Thymus (tissue), 11 donors: ENCODE results near the gene CELF2. TPM values are rescaled to one million over a fixed set of nuclear protein-coding genes. Genes with fewer than 3 reads are reported as not detected.

ENCODE experiments used
- DNase-seq, 9 donors: peaks; one replicate each; pipeline ENCODE4 v3.0.0-alpha.2; 2013; ENCODE audit warnings: low spot score in 9 of 9, low read depth in 6 of 9, missing footprints in 1 of 9
- H3K27ac ChIP-seq, 2 donors: one replicate each; pipeline ENCODE4 v1.5.1; 2013; ENCODE audit warnings: control low read depth in 1 of 2, low read depth in 1 of 2, low read length in 1 of 2, mild to moderate bottlenecking in 1 of 2, moderate library complexity in 1 of 2
- H3K27me3 ChIP-seq, 2 donors: one replicate each; pipeline ENCODE4 v1.5.1; 2013; ENCODE audit warnings: low read length in 1 of 2; ENCODE audit not compliant: control insufficient read depth in 2 of 2, insufficient read depth in 1 of 2
- H3K36me3 ChIP-seq, 2 donors: one replicate each; pipeline ENCODE4 v1.5.1; 2013; ENCODE audit warnings: low read length in 1 of 2, mild to moderate bottlenecking in 1 of 2, moderate library complexity in 1 of 2; ENCODE audit not compliant: control insufficient read depth in 2 of 2, insufficient read depth in 2 of 2
- H3K4me1 ChIP-seq, 2 donors: one replicate each; pipeline ENCODE4 v1.5.1; 2013; ENCODE audit warnings: low read length in 2 of 2; ENCODE audit not compliant: control insufficient read depth in 2 of 2, insufficient read depth in 2 of 2
- H3K4me3 ChIP-seq, 2 donors: one replicate each; pipeline ENCODE4 v1.5.1; 2013; ENCODE audit warnings: low read length in 2 of 2, control low read depth in 1 of 2, mild to moderate bottlenecking in 1 of 2
- H3K9me3 ChIP-seq, 2 donors: one replicate each; pipeline ENCODE4 v1.5.1; 2013; ENCODE audit warnings: low read length in 1 of 2, mild to moderate bottlenecking in 1 of 2; ENCODE audit not compliant: control insufficient read depth in 2 of 2, insufficient read depth in 1 of 2
- WGBS: extraction: QIAGEN DNeasy Blood & Tissue Kit; methylation state at CpG from one replicate; pipeline ENCODE4 v1.1.7; 2013; 5-methylcytosine and 5-hydroxymethylcytosine counted together
- polyA plus RNA-seq: library from polyadenylated mRNA; stranded (reverse); fragments of 200-250 nt; gene quantifications from one replicate; pipeline ENCODE4 v1.2.3, GENCODE V29; 2013
- total RNA-seq: library from RNA; stranded (reverse); fragments of 120-200 nt; gene quantifications from one replicate; pipeline ENCODE4 v1.2.4, GENCODE V29; 2013
- donor health status: healthy.

The CELF2 gene
- total and polyA plus RNA-seq, 2 donors = 42.4 to 48.1 TPM

DNA sequence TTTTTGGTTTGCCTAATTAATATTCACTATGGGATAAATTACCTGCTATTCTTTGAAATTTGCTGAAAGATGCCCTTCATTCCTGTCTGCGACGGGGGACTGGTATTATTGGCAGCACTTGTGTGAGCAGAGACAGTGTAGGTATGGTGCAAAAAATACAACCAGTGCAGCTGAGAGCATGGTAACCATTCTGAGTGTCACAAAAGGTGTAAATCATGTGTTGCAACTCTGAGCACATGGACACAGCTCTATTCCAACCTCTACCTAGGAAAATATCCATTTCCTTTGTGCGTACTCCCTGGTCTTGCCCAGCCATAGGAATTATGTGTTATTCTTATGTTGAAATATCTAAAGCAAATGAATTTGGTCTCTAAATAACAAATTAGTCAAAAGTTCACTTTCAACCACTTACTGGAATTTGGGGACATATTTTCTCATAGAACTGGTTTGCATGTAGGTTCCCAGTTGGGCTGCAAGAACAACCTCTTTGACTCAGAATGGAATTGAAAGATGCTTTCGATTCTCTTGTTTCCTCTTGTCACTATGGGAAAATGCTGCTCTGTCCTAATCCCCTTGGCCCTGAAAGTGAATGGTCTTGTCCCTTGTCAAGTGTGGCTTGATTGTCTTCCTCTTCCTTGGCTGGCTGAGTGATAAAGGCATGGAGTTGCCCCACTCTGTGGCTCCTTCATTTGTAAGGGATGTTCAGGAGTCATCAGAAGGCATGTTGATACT lies 57.0 kb downstream of the CELF2 start:
- DNase-seq = no peak
- Histone ChIP-seq H3K36me3 (no peaks in the 10 kb centered on the region), H3K27ac (no peak overlapping the region), H3K27me3 (no peaks in the 10 kb centered on the region), H3K4me3 (no peak overlapping the region), H3K4me1 (peaks cover 0 to 2% of the 10 kb centered on the region in 2 donors), H3K9me3 (no peaks in the 10 kb centered on the region)
- WGBS = 96% methylated on average over 4 of the region's 4 CpGs

DNA sequence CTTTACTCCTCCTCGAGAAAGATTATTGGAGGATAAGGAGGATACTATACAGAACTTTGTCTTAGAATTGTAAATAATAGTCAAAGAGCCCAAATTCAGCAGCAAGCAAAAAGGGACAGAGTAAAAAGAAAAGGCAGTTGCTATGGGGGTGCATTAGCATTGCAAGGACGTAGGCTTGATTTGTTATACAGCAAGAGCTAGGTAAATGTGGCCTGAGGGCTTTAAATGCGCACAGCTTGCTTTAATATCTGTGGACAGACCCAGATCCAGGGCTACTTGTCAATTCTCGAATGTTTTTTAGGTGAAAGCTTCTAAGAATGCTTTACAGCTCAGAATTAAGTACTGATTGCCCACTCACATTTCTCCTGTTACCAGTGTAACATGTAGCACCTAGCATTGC lies 58.5 kb downstream of the CELF2 start:
- no peaks in the 10 kb centered on the region for H3K9me3 ChIP-seq
- no peaks in the 10 kb centered on the region for H3K27me3 ChIP-seq
- no peak overlapping the region for H3K27ac ChIP-seq
- DNase-seq = no peak
- 95% methylated on average over 4 of the region's 4 CpGs for WGBS
- H3K4me3 ChIP-seq = no peak overlapping the region
- no peaks in the 10 kb centered on the region for H3K36me3 ChIP-seq
- H3K4me1 ChIP-seq = peaks cover 0 to 2% of the 10 kb centered on the region in 2 donors

DNA sequence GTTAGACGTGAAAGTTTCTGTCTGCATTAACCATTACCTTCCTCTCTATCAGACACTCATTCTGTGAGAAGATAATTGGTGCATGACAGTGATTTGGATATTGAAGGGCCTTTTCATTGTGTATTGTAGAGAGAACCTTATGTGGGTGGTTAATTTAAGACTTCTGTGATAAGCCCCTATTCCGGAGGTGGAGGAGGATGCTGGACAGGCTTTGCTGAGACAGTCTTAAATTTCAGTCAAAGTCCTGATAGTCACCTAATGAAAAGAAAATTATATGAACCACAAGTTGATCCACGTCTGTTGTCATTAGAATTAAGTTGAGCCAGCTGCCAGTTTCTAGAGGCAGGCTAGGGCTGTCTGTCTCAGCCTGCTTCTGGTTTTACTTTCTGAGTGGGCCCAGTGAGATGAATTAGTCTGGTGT lies 62.9 kb downstream of the CELF2 start:
- no peak for DNase-seq
- Histone ChIP-seq H3K4me3 (no peak overlapping the region), H3K36me3 (no peaks in the 10 kb centered on the region), H3K4me1 (no peaks in the 10 kb centered on the region), H3K27ac (no peak overlapping the region), H3K9me3 (no peaks in the 10 kb centered on the region), H3K27me3 (no peaks in the 10 kb centered on the region)
- 89% methylated on average over 3 of the region's 3 CpGs for WGBS

DNA sequence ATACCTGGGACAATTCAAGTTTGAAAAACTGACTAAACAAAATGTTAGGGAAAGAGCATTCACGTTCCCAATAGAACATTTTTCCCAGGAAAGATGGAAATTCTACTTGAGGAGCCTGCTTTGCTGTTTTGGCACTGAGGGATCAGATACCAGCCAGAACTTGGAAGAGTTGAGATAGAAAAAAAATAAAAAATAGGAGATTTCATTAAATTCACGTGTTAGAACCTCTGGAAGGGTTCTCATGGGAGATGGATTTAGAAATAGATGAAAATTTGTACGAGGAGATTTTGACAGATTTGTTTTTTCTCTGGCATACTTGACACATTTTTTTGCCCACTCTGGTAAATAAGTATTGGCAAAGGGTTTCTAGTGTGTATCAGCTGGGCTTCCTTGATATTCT lies 63.7 kb downstream of the CELF2 start:
- no peaks in the 10 kb centered on the region for H3K9me3 ChIP-seq
- no peak for DNase-seq
- H3K4me1 ChIP-seq = no peaks in the 10 kb centered on the region
- no peak overlapping the region for H3K27ac ChIP-seq
- no peaks in the 10 kb centered on the region for H3K36me3 ChIP-seq
- H3K4me3 ChIP-seq = no peak overlapping the region
- no peaks in the 10 kb centered on the region for H3K27me3 ChIP-seq
- 62% methylated on average over 3 of the region's 3 CpGs for WGBS

DNA sequence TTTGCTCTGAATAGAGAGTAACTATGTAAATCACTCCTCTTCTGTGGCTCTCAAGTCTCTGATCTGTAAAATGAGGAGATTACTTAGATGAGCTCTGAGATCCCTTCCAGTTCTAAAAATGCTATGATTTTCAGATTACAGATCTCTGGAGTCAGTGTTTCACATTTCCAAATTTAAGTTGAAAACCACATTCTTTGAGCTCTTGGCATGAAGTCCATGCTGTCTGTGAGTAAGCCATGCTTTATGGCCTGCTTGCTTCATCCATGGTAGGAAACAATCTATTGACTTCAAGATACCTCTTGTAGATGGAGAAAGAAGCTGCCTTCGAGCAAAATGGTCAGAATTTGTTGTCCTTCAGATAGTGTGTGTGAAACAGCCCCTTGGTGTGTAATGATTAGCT lies 64.9 kb downstream of the CELF2 start:
- H3K27me3 ChIP-seq = no peaks in the 10 kb centered on the region
- no peak for DNase-seq
- H3K36me3 ChIP-seq = no peaks in the 10 kb centered on the region
- H3K9me3 ChIP-seq = no peaks in the 10 kb centered on the region
- H3K4me3 ChIP-seq = no peak overlapping the region
- H3K4me1 ChIP-seq = no peaks in the 10 kb centered on the region
- H3K27ac ChIP-seq = no peak overlapping the region
- WGBS = 0% methylated on average over 1 of the region's 1 CpG

DNA sequence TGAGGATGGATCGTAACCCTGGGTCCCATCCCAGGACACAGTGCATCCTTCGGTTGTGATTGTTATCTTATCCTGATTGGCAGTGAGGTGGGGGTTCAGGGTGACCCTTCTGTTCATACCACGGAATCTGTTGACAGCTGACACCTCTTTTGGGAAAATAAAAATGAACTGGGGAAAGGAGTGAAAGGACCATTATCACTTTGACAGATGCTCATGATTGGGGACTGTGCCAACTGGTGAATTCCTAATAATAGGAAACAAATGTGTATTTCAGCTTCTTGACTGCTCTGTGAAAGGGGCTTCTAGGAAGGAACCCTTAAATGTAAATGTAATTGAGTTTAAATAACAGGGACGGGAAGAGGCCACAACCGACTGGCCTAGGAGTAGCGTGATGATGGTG lies 65.4 kb downstream of the CELF2 start:
- Histone ChIP-seq H3K4me3 (no peak overlapping the region), H3K27me3 (no peaks in the 10 kb centered on the region), H3K4me1 (peaks cover 3 to 4% of the 10 kb centered on the region in 2 donors), H3K36me3 (no peaks in the 10 kb centered on the region), H3K27ac (no peak overlapping the region), H3K9me3 (no peaks in the 10 kb centered on the region)
- DNase-seq = no peak
- WGBS = 95% methylated on average over 6 of the region's 6 CpGs

DNA sequence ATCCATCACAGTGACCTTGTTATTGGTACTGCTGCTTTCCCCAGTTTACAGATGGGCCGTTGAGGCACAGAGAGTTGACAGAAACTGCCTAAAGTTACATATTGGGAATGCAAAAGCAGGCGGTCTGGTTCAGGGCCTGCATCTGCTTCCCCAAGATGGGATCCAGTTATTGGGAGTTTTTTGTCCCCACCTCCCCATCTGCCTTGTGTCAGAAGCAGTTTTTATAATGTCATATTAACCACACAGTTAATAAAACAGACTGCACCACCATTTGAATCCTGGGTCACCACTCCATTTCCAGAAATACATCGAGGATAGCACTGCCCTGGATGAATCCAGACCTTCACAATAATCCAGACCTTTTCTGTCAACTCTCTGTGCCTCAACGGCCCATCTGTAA lies 67.9 kb downstream of the CELF2 start:
- H3K4me3 ChIP-seq = no peak overlapping the region
- no peak overlapping the region for H3K27ac ChIP-seq
- no peak for DNase-seq
- no peaks in the 10 kb centered on the region for H3K9me3 ChIP-seq
- no peaks in the 10 kb centered on the region for H3K36me3 ChIP-seq
- no peaks in the 10 kb centered on the region for H3K27me3 ChIP-seq
- 98% methylated on average over 4 of the region's 4 CpGs for WGBS
- H3K4me1 ChIP-seq = peaks cover 10 to 23% of the 10 kb centered on the region in 2 donors

DNA sequence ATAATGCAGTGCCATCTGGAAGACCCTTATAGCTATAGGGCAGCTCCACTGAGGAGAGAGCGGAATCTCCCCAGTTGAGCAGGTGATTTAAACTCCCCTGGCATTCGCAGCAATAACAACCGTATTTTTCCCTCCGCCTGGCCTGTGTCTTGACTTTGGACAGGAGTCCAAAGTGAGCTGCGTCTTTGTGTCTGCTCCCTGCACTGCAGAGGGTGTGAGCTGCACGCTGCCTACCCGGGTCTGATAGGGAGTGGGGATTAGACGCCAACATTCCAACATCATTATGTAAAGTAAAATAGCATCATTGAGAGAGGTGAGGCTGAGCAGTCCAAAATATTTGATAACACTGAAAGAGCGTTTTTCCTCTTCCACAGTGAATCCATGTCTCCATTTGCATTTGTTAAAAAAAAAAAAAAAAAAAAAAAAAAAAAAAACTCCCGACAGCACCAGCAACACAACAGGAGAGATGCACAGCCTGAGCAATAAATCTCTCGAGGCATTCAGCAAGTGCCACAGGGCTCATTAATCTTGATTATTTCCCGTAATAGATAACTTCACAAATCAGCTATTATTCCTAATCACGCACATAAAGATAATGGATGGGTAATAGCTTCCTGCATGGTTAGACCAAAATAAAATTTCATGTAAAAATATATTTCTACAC lies 68.6 kb downstream of the CELF2 start:
- Histone ChIP-seq H3K27me3 (no peaks in the 10 kb centered on the region), H3K9me3 (no peaks in the 10 kb centered on the region), H3K4me1 (peaks cover 10 to 23% of the 10 kb centered on the region in 2 donors), H3K27ac (no peak overlapping the region), H3K4me3 (no peak overlapping the region), H3K36me3 (no peaks in the 10 kb centered on the region)
- WGBS = 84% methylated on average over 13 of the region's 13 CpGs
- no peak for DNase-seq

DNA sequence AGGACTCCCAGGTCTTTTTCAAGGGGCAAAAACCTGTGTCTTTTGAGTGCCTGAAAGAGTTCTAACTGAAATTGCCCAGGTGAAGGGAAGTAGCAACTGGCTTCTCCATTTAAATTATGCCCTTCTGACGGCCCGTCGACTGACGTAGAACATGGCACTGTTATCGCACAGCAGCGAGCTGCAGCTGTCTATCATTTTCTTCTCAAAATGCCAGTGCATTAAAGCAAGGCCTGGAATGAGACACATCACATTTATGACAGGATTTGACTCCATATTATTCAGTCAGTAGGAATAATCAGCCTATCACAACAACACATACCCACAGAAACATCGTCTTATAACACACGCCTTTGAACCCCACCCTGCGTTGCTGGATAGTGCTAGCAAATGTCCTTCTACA lies 69.7 kb downstream of the CELF2 start:
- no peak for DNase-seq
- Histone ChIP-seq H3K9me3 (no peaks in the 10 kb centered on the region), H3K36me3 (no peaks in the 10 kb centered on the region), H3K27ac (no peak overlapping the region), H3K4me3 (no peak overlapping the region), H3K4me1 (peaks cover 10 to 23% of the 10 kb centered on the region in 2 donors), H3K27me3 (no peaks in the 10 kb centered on the region)
- 97% methylated on average over 9 of the region's 9 CpGs for WGBS
